HEK293 (cell line): ENCODE measurements around the gene FOXO4.
A peak's percentile ranks its signal among the peaks of the same experiment; 100 is the strongest.

Experiments
- CTCF ChIP-seq: fragments of 450-650 bp; formaldehyde crosslinking; IDR thresholded peaks from 2 replicates; pipeline ENCODE4 v1.5.1; 2016; ENCODE audit warnings: missing biosample characterization, missing genetic modification characterization
- KLF1 ChIP-seq: fragments of 450-650 bp; formaldehyde crosslinking; IDR thresholded peaks from 2 replicates; pipeline ENCODE4 v1.5.1; 2016; ENCODE audit warnings: missing biosample characterization, missing genetic modification characterization
- KLF9 ChIP-seq: fragments of 450-650 bp; formaldehyde crosslinking; IDR thresholded peaks from 2 replicates; pipeline ENCODE4 v1.5.1; 2016; ENCODE audit warnings: missing biosample characterization, missing genetic modification characterization, low read depth
- RBAK ChIP-seq: fragments of 450-650 bp; formaldehyde crosslinking; IDR thresholded peaks from 2 replicates; pipeline ENCODE4 v1.5.1; 2016; ENCODE audit warnings: missing biosample characterization, missing genetic modification characterization
- SETDB1 ChIP-seq: IDR thresholded peaks from one replicate; pipeline ENCODE4 v1.6.1; 2017; ENCODE audit warnings: mild to moderate bottlenecking, low read length, moderate library complexity, mixed read lengths; ENCODE audit not compliant: insufficient read length
- YY1 ChIP-seq: fragments of 450-650 bp; formaldehyde crosslinking; IDR thresholded peaks from 2 replicates; pipeline ENCODE4 v1.5.1; 2018; ENCODE audit warnings: missing biosample characterization, missing genetic modification characterization
- ZBTB11 ChIP-seq: fragments of 450-650 bp; formaldehyde crosslinking; conservative IDR thresholded peaks from 2 replicates; pipeline ENCODE4 v1.5.1; 2016; ENCODE audit warnings: low read depth, missing biosample characterization, missing genetic modification characterization
- ZBTB20 ChIP-seq: fragments of 450-650 bp; formaldehyde crosslinking; IDR thresholded peaks from 2 replicates; pipeline ENCODE4 v1.5.1; 2016; ENCODE audit warnings: missing biosample characterization, missing genetic modification characterization
- ZBTB44 ChIP-seq: fragments of 450-650 bp; IDR thresholded peaks from 2 replicates; pipeline ENCODE4 v1.5.1; 2018; ENCODE audit warnings: missing biosample characterization, mild to moderate bottlenecking, missing genetic modification characterization
- ZFP69B ChIP-seq: fragments of 450-650 bp; formaldehyde crosslinking; IDR thresholded peaks from 2 replicates; pipeline ENCODE4 v1.5.1; 2016; ENCODE audit warnings: missing biosample characterization, missing genetic modification characterization
- ZNF121 ChIP-seq: fragments of 450-650 bp; formaldehyde crosslinking; IDR thresholded peaks from 2 replicates; pipeline ENCODE4 v1.5.1; 2016; ENCODE audit warnings: missing biosample characterization, missing genetic modification characterization
- ZNF155 ChIP-seq: fragments of 450-650 bp; formaldehyde crosslinking; IDR thresholded peaks from 2 replicates; pipeline ENCODE4 v1.5.1; 2016; ENCODE audit warnings: missing biosample characterization, missing genetic modification characterization
- ZNF157 ChIP-seq: fragments of 450-650 bp; formaldehyde crosslinking; IDR thresholded peaks from 2 replicates; pipeline ENCODE4 v1.5.1; 2016; ENCODE audit warnings: missing biosample characterization, missing genetic modification characterization
- ZNF175 ChIP-seq: fragments of 450-650 bp; formaldehyde crosslinking; IDR thresholded peaks from 2 replicates; pipeline ENCODE4 v1.5.1; 2016; ENCODE audit warnings: missing biosample characterization, missing genetic modification characterization
- ZNF19 ChIP-seq: fragments of 450-650 bp; formaldehyde crosslinking; IDR thresholded peaks from 2 replicates; pipeline ENCODE4; 2016; ENCODE audit warnings: missing biosample characterization, missing genetic modification characterization, low read depth
- ZNF2 ChIP-seq: fragments of 450-650 bp; formaldehyde crosslinking; IDR thresholded peaks from 2 replicates; pipeline ENCODE4 v1.5.1; 2016; ENCODE audit warnings: missing biosample characterization, missing genetic modification characterization
- ZNF223 ChIP-seq: fragments of 450-650 bp; formaldehyde crosslinking; IDR thresholded peaks from 2 replicates; pipeline ENCODE4 v1.5.1; 2016; ENCODE audit warnings: missing biosample characterization, missing genetic modification characterization
- ZNF394 ChIP-seq: fragments of 450-650 bp; formaldehyde crosslinking; IDR thresholded peaks from 2 replicates; pipeline ENCODE4 v1.5.1; 2016; ENCODE audit warnings: missing biosample characterization, missing genetic modification characterization, mild to moderate bottlenecking, moderate library complexity, borderline replicate concordance
- ZNF423 ChIP-seq: fragments of 450-650 bp; formaldehyde crosslinking; IDR thresholded peaks from 2 replicates; pipeline ENCODE4 v1.5.1; 2016; ENCODE audit warnings: missing biosample characterization, missing genetic modification characterization
- ZNF548 ChIP-seq: fragments of 450-650 bp; formaldehyde crosslinking; IDR thresholded peaks from 2 replicates; pipeline ENCODE4 v1.5.1; 2016; ENCODE audit warnings: missing biosample characterization, missing genetic modification characterization
- ZNF549 ChIP-seq: fragments of 450-650 bp; IDR thresholded peaks from 2 replicates; pipeline ENCODE4 v1.5.1; 2018; ENCODE audit warnings: missing biosample characterization, missing genetic modification characterization, mild to moderate bottlenecking, inconsistent platforms, moderate library complexity
- ZNF610 ChIP-seq: fragments of 450-650 bp; formaldehyde crosslinking; IDR thresholded peaks from 2 replicates; pipeline ENCODE4 v1.5.1; 2016; ENCODE audit warnings: missing biosample characterization, missing genetic modification characterization, borderline replicate concordance
- ZNF677 ChIP-seq: fragments of 450-650 bp; IDR thresholded peaks from 2 replicates; pipeline ENCODE4 v1.5.0; 2018; ENCODE audit warnings: missing biosample characterization, mild to moderate bottlenecking, missing genetic modification characterization, moderate library complexity
- TF ChIP-seq, protein P1 (sequence below): fragments of 450-650 bp; formaldehyde crosslinking; IDR thresholded peaks from 2 replicates; pipeline ENCODE4 v1.5.1; 2016; ENCODE audit warnings: missing biosample characterization, missing genetic modification characterization
- TF ChIP-seq, protein P2 (sequence below): fragments of 450-650 bp; formaldehyde crosslinking; IDR thresholded peaks from 2 replicates; pipeline ENCODE4 v1.5.1; 2017; ENCODE audit warnings: missing biosample characterization, missing genetic modification characterization
- TF ChIP-seq, protein P3 (sequence below): fragments of 450-650 bp; formaldehyde crosslinking; IDR thresholded peaks from 2 replicates; pipeline ENCODE4 v1.5.1; 2017; ENCODE audit warnings: missing biosample characterization, missing genetic modification characterization

Gene FOXO4

GRCh38 chrX:71081330-71082123 is 14.1 kb upstream of the FOXO4 start (continued):
- TF ChIP-seq YY1 (tag by site-specific recombination): no peak
- TF ChIP-seq ZBTB44: peak; percentile 72
- TF ChIP-seq, protein P1, sequence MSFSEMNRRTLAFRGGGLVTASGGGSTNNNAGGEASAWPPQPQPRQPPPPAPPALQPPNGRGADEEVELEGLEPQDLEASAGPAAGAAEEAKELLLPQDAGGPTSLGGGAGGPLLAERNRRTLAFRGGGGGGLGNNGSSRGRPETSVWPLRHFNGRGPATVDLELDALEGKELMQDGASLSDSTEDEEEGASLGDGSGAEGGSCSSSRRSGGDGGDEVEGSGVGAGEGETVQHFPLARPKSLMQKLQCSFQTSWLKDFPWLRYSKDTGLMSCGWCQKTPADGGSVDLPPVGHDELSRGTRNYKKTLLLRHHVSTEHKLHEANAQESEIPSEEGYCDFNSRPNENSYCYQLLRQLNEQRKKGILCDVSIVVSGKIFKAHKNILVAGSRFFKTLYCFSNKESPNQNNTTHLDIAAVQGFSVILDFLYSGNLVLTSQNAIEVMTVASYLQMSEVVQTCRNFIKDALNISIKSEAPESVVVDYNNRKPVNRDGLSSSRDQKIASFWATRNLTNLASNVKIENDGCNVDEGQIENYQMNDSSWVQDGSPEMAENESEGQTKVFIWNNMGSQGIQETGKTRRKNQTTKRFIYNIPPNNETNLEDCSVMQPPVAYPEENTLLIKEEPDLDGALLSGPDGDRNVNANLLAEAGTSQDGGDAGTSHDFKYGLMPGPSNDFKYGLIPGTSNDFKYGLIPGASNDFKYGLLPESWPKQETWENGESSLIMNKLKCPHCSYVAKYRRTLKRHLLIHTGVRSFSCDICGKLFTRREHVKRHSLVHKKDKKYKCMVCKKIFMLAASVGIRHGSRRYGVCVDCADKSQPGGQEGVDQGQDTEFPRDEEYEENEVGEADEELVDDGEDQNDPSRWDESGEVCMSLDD (tag by site-specific recombination): no peak
- TF ChIP-seq RBAK: no peak
- TF ChIP-seq ZNF175: no peak
- TF ChIP-seq ZNF223: no peak
- no peak for TF ChIP-seq KLF1
- no peak for TF ChIP-seq ZNF2 (tag by site-specific recombination)
- no peak for TF ChIP-seq ZNF423 (tag by site-specific recombination)
- 0 out of 2 replicates have a peak, but pooled peaks have one; percentile 35 for TF ChIP-seq ZNF610
- no peak for TF ChIP-seq ZNF121 (tag by site-specific recombination)
- no peak for TF ChIP-seq ZNF549 (tag by site-specific recombination)
- no peak for TF ChIP-seq CTCF (tag by site-specific recombination)
- TF ChIP-seq ZNF157 (tag by site-specific recombination): no peak
- TF ChIP-seq SETDB1: no peak
- TF ChIP-seq, protein P2, sequence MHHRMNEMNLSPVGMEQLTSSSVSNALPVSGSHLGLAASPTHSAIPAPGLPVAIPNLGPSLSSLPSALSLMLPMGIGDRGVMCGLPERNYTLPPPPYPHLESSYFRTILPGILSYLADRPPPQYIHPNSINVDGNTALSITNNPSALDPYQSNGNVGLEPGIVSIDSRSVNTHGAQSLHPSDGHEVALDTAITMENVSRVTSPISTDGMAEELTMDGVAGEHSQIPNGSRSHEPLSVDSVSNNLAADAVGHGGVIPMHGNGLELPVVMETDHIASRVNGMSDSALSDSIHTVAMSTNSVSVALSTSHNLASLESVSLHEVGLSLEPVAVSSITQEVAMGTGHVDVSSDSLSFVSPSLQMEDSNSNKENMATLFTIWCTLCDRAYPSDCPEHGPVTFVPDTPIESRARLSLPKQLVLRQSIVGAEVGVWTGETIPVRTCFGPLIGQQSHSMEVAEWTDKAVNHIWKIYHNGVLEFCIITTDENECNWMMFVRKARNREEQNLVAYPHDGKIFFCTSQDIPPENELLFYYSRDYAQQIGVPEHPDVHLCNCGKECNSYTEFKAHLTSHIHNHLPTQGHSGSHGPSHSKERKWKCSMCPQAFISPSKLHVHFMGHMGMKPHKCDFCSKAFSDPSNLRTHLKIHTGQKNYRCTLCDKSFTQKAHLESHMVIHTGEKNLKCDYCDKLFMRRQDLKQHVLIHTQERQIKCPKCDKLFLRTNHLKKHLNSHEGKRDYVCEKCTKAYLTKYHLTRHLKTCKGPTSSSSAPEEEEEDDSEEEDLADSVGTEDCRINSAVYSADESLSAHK (tag by site-specific recombination): 0 out of 2 replicates have a peak, but pooled peaks have one; percentile 38
- no peak for TF ChIP-seq ZBTB11 (tag by site-specific recombination)
- TF ChIP-seq, protein P3, sequence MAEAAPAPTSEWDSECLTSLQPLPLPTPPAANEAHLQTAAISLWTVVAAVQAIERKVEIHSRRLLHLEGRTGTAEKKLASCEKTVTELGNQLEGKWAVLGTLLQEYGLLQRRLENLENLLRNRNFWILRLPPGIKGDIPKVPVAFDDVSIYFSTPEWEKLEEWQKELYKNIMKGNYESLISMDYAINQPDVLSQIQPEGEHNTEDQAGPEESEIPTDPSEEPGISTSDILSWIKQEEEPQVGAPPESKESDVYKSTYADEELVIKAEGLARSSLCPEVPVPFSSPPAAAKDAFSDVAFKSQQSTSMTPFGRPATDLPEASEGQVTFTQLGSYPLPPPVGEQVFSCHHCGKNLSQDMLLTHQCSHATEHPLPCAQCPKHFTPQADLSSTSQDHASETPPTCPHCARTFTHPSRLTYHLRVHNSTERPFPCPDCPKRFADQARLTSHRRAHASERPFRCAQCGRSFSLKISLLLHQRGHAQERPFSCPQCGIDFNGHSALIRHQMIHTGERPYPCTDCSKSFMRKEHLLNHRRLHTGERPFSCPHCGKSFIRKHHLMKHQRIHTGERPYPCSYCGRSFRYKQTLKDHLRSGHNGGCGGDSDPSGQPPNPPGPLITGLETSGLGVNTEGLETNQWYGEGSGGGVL (tag by site-specific recombination): no peak; the same call in 1 of the 2 replicates
- no peak for TF ChIP-seq KLF9 (tag by site-specific recombination)
- no peak for TF ChIP-seq ZNF19 (tag by site-specific recombination)
- TF ChIP-seq ZNF548 (tag by site-specific recombination): no peak
- TF ChIP-seq ZNF394 (tag by site-specific recombination): no peak
- TF ChIP-seq ZNF155 (tag by site-specific recombination): no peak
- TF ChIP-seq ZBTB20 (tag by site-specific recombination): no peak
- TF ChIP-seq ZFP69B (tag by site-specific recombination): 0 out of 2 replicates have a peak, but pooled peaks have one; percentile 20
- TF ChIP-seq ZNF677 (tag by site-specific recombination): no peak
